Trophoblast cell (in vitro differentiated cells and primary cell): ENCODE measurements around the gene SLCO4C1.

Experiments used
- DNase-seq, 2 donors: peaks; one replicate each; pipeline ENCODE4 v3.0.0-alpha.2; 2016
- H2AFZ ChIP-seq: 2 replicates; pipeline ENCODE4 v1.6.1; 2013; ENCODE audit warnings: low read length, moderate library complexity, mild to moderate bottlenecking; ENCODE audit not compliant: insufficient read depth, poor library complexity
- H2AK5ac ChIP-seq: 2 replicates; pipeline ENCODE4 v1.6.1; 2013; ENCODE audit warnings: mild to moderate bottlenecking, low read length
- H2BK120ac ChIP-seq: 2 replicates; pipeline ENCODE4 v1.6.1; 2013; ENCODE audit warnings: low read length, mild to moderate bottlenecking, moderate library complexity; ENCODE audit not compliant: insufficient read depth, poor library complexity
- H2BK12ac ChIP-seq: 2 replicates; pipeline ENCODE4 v1.6.1; 2013; ENCODE audit warnings: mild to moderate bottlenecking, low read length, moderate library complexity
- H2BK5ac ChIP-seq: 2 replicates; pipeline ENCODE4 v1.6.1; 2013; ENCODE audit warnings: low read length, low read depth, moderate library complexity, mild to moderate bottlenecking; ENCODE audit not compliant: poor library complexity
- H3K14ac ChIP-seq: 2 replicates; pipeline ENCODE4 v1.6.1; 2013; ENCODE audit warnings: mild to moderate bottlenecking, low read length
- H3K18ac ChIP-seq: 2 replicates; pipeline ENCODE4 v1.6.1; 2013; ENCODE audit warnings: mild to moderate bottlenecking, low read length
- H3K23ac ChIP-seq: 2 replicates; pipeline ENCODE4 v1.6.1; 2013; ENCODE audit warnings: low read length
- H3K27ac ChIP-seq: 2 replicates; pipeline ENCODE4 v1.5.1; 2013; ENCODE audit warnings: low read depth, mild to moderate bottlenecking, inconsistent platforms, low read length, moderate library complexity
- H3K27me3 ChIP-seq: 2 replicates; pipeline ENCODE4 v1.6.1; 2013; ENCODE audit warnings: inconsistent platforms, mild to moderate bottlenecking, low read length, moderate library complexity; ENCODE audit not compliant: insufficient read depth
- H3K36me3 ChIP-seq, 2 experiments: 1 replicate in 1 of 2; 2 replicates in 1 of 2; pipeline ENCODE4 v1.6.1; 2013; ENCODE audit warnings: low read length in 2 of 2, mild to moderate bottlenecking in 2 of 2, moderate library complexity in 1 of 2; ENCODE audit not compliant: insufficient read depth in 2 of 2, control insufficient read depth in 1 of 2
- H3K4ac ChIP-seq: 2 replicates; pipeline ENCODE4 v1.6.1; 2013; ENCODE audit warnings: low read depth, mild to moderate bottlenecking, low read length, moderate library complexity
- H3K4me1 ChIP-seq, 2 experiments: 1 replicate in 1 of 2; 2 replicates in 1 of 2; pipeline ENCODE4 v1.6.1; 2013; ENCODE audit warnings: low read length in 2 of 2, mild to moderate bottlenecking in 2 of 2, moderate library complexity in 1 of 2; ENCODE audit not compliant: insufficient read depth in 2 of 2, control insufficient read depth in 1 of 2
- H3K4me2 ChIP-seq: 2 replicates; pipeline ENCODE4 v1.6.1; 2013; ENCODE audit warnings: inconsistent platforms, mild to moderate bottlenecking, low read length, moderate library complexity
- H3K4me3 ChIP-seq: 2 replicates; pipeline ENCODE4 v1.5.1; 2013; ENCODE audit warnings: mild to moderate bottlenecking, low read depth, low read length, inconsistent platforms
- H3K79me1 ChIP-seq: one replicate; pipeline ENCODE4 v1.6.1; 2013; ENCODE audit warnings: low read length
- H3K79me2 ChIP-seq: 2 replicates; pipeline ENCODE4 v1.6.1; 2013; ENCODE audit warnings: low read length, mild to moderate bottlenecking; ENCODE audit not compliant: control insufficient read depth, insufficient read depth, poor library complexity
- H3K9ac ChIP-seq: 2 replicates; pipeline ENCODE4 v1.6.1; 2013; ENCODE audit warnings: mild to moderate bottlenecking, low read length
- H3K9me3 ChIP-seq: 2 replicates; pipeline ENCODE4 v1.6.1; 2013; ENCODE audit warnings: low read depth, mild to moderate bottlenecking, control low read depth, inconsistent platforms, low read length; ENCODE audit not compliant: insufficient read depth
- H4K12ac ChIP-seq: 2 replicates; pipeline ENCODE4 v1.6.1; 2013; ENCODE audit warnings: low read depth, mild to moderate bottlenecking, low read length, moderate library complexity
- H4K8ac ChIP-seq: 2 replicates; pipeline ENCODE4 v1.6.1; 2013; ENCODE audit warnings: low read depth, mild to moderate bottlenecking, low read length, moderate library complexity
- H4K91ac ChIP-seq: one replicate; pipeline ENCODE4 v1.6.1; 2013; ENCODE audit warnings: low read depth, mild to moderate bottlenecking, low read length, moderate library complexity
- WGBS: extraction: QIAGEN DNeasy Blood & Tissue Kit; methylation state at CpG from one replicate; pipeline ENCODE4 v1.1.7; 2013; ENCODE audit warnings: missing lambda C conversion rate; ENCODE audit not compliant: insufficient read length, insufficient coverage; ENCODE audit errors: extremely low coverage; 5-methylcytosine and 5-hydroxymethylcytosine counted together

The SLCO4C1 gene

GRCh38 chr5:102307232-102307631, 11.1 kb upstream of the SLCO4C1 start:
- Histone ChIP-seq H3K79me2 (no peaks in the 10 kb centered on the region), H3K4me2 (no peak overlapping the region), H4K8ac (no peak overlapping the region), H4K12ac (no peak overlapping the region), H2BK12ac (no peak overlapping the region), H3K27ac (no peak overlapping the region), H3K14ac (no peak overlapping the region), H3K9me3 (no peaks in the 10 kb centered on the region), H3K4me3 (no peak overlapping the region), H4K91ac (no peak overlapping the region), H3K36me3 (no peaks in the 10 kb centered on the region), H3K9ac (no peak overlapping the region), H2AFZ (no peak overlapping the region), H3K27me3 (no peaks in the 10 kb centered on the region), H3K23ac (no peak overlapping the region), H3K4me1 (no peaks in the 10 kb centered on the region), H3K79me1 (no peaks in the 10 kb centered on the region), H2BK120ac (no peak overlapping the region), H2BK5ac (no peak overlapping the region), H3K18ac (no peak overlapping the region), H2AK5ac (no peak overlapping the region), H3K4ac (no peak overlapping the region)
- DNase-seq: no peak

- no peak overlapping the region for H2BK120ac ChIP-seq
Observed at GRCh38 chr5:102306121-102306520, 10.0 kb upstream of the SLCO4C1 start.

GRCh38 chr5:102295534-102296177, 428 bp downstream of the SLCO4C1 start:
- Histone ChIP-seq H2AK5ac (no peak overlapping the region), H2BK12ac (no peak overlapping the region), H3K4me3 (peak overlapping the region; percentile 67), H2BK5ac (no peak overlapping the region), H3K4ac (no peak overlapping the region), H3K9me3 (no peaks in the 10 kb centered on the region), H4K12ac (peak overlapping the region; percentile 58), H3K36me3 (peaks cover 0 to 2% of the 10 kb centered on the region in 2 experiments), H3K4me2 (peak overlapping the region; percentile 97), H3K23ac (no peak overlapping the region), H3K27me3 (no peaks in the 10 kb centered on the region), H2BK120ac (no peak overlapping the region), H2AFZ (peak overlapping the region; percentile 82), H3K27ac (no peak overlapping the region), H4K91ac (no peak overlapping the region), H3K18ac (no peak overlapping the region), H3K14ac (no peak overlapping the region), H3K9ac (peak overlapping the region; percentile 49), H3K4me1 (peaks cover 0 to 5% of the 10 kb centered on the region in 2 experiments), H3K79me2 (peaks cover 3% of the 10 kb centered on the region), H4K8ac (peak overlapping the region; percentile 17), H3K79me1 (no peaks in the 10 kb centered on the region)
- DNase-seq: no peak
- no CpG with 5 or more reads among the region's 26 CpGs for WGBS

More at GRCh38 chr5:102306121-102306520, 10.0 kb upstream of the SLCO4C1 start:
- DNase-seq: no peak
- Histone ChIP-seq H3K36me3 (no peaks in the 10 kb centered on the region), H3K23ac (no peak overlapping the region), H3K27me3 (no peaks in the 10 kb centered on the region), H3K18ac (no peak overlapping the region), H2AK5ac (no peak overlapping the region), H3K4me3 (no peak overlapping the region), H3K14ac (no peak overlapping the region), H3K79me1 (no peaks in the 10 kb centered on the region), H4K91ac (no peak overlapping the region), H2BK5ac (no peak overlapping the region), H3K79me2 (no peaks in the 10 kb centered on the region), H2AFZ (no peak overlapping the region), H2BK12ac (no peak overlapping the region), H3K4me1 (no peaks in the 10 kb centered on the region), H3K9ac (no peak overlapping the region), H3K9me3 (no peaks in the 10 kb centered on the region), H4K8ac (no peak overlapping the region), H3K4me2 (no peak overlapping the region), H4K12ac (no peak overlapping the region), H3K4ac (no peak overlapping the region), H3K27ac (no peak overlapping the region)
- WGBS: no CpG with 5 or more reads among the region's 2 CpGs

GRCh38 chr5:102294886-102295395, 1.1 kb downstream of the SLCO4C1 start:
- no peaks in the 10 kb centered on the region for H3K27me3 ChIP-seq
- no peak overlapping the region for H2BK120ac ChIP-seq
- H3K4ac ChIP-seq: no peak overlapping the region

More at GRCh38 chr5:102294886-102295395, 1.1 kb downstream of the SLCO4C1 start:
- H3K27ac ChIP-seq: no peak overlapping the region
- H3K9me3 ChIP-seq: no peaks in the 10 kb centered on the region
- no peak overlapping the region for H4K91ac ChIP-seq
- no peak overlapping the region for H3K4me3 ChIP-seq
- peaks cover 3% of the 10 kb centered on the region for H3K79me2 ChIP-seq
- no peak overlapping the region for H2AFZ ChIP-seq
- H4K8ac ChIP-seq: no peak overlapping the region
- no peak overlapping the region for H2AK5ac ChIP-seq
- H3K14ac ChIP-seq: no peak overlapping the region
- H3K79me1 ChIP-seq: no peaks in the 10 kb centered on the region
- no peak overlapping the region for H3K23ac ChIP-seq
- DNase-seq: no peak
- H3K36me3 ChIP-seq: peaks cover 0 to 2% of the 10 kb centered on the region in 2 experiments
- no peak overlapping the region for H3K9ac ChIP-seq
- peaks cover 0 to 5% of the 10 kb centered on the region in 2 experiments for H3K4me1 ChIP-seq
- no CpG with 5 or more reads among the region's 4 CpGs for whole genome bisulfite sequencing
- no peak overlapping the region for H2BK12ac ChIP-seq
- no peak overlapping the region for H4K12ac ChIP-seq
- H3K18ac ChIP-seq: no peak overlapping the region
- no peak overlapping the region for H2BK5ac ChIP-seq
- H3K4me2 ChIP-seq: no peak overlapping the region
